Endothelial cell (in vitro differentiated cells): ENCODE results near the gene RPL10A. TPM values are rescaled to one million over a fixed set of nuclear protein-coding genes. Genes with fewer than 3 reads are reported as not detected.

Experiments
- DNase-seq: peaks from one replicate; pipeline ENCODE4 v3.0.0; 2021; ENCODE audit warnings: low spot score
- H3K27ac Mint-ChIP-seq: one replicate; pipeline ENCODE4 v1.8.0; 2021; ENCODE audit warnings: mixed read lengths, inconsistent platforms; ENCODE audit not compliant: unreplicated experiment
- H3K27me3 Mint-ChIP-seq: one replicate; pipeline ENCODE4 v1.8.0; 2021; ENCODE audit warnings: mild to moderate bottlenecking, moderate library complexity, mixed read lengths, inconsistent platforms; ENCODE audit not compliant: unreplicated experiment
- H3K36me3 Mint-ChIP-seq: one replicate; pipeline ENCODE4 v1.8.0; 2021; ENCODE audit warnings: mild to moderate bottlenecking, low read depth, mixed read lengths, inconsistent platforms; ENCODE audit not compliant: unreplicated experiment
- H3K4me1 Mint-ChIP-seq: one replicate; pipeline ENCODE4 v1.8.0; 2021; ENCODE audit warnings: mild to moderate bottlenecking, mixed read lengths, inconsistent platforms; ENCODE audit not compliant: unreplicated experiment
- H3K4me3 Mint-ChIP-seq: one replicate; pipeline ENCODE4 v1.8.0; 2021; ENCODE audit warnings: mild to moderate bottlenecking, mixed read lengths, inconsistent platforms; ENCODE audit not compliant: unreplicated experiment
- H3K9me3 Mint-ChIP-seq: one replicate; pipeline ENCODE4 v1.8.0; 2021; ENCODE audit warnings: mixed read lengths, inconsistent platforms; ENCODE audit not compliant: unreplicated experiment
- long read RNA-seq: library from polyadenylated mRNA; unstranded; transcript quantifications from one replicate; pipeline ENCODE4 v2.0.0, GENCODE V29; 2020; ENCODE audit not compliant: unreplicated experiment
- total RNA-seq: library from RNA; stranded (reverse); fragmentation: NEBNext Ultra II Directional; extraction: Animal tissue kit (Norgen Biotek cat#: 25700); gene quantifications from one replicate; pipeline ENCODE4 v1.2.1, GENCODE V29; 2021; ENCODE audit not compliant: unreplicated experiment
- TF ChIP-seq, protein P1 (sequence below): fragments of 200-600 bp; sonication (generic); IDR thresholded peaks from one replicate; pipeline ENCODE4 v1.5.0; 2021; ENCODE audit warnings: antibody characterized with exemption; ENCODE audit not compliant: unreplicated experiment

RPL10A gene
- 1,320 TPM for total RNA-seq
- long read RNA-seq, transcript RPL10A-203 (5 exons, 1,069 nt) = minor isoform, 17 of 1,494 reads
- long read RNA-seq, transcript RPL10A-201 (6 exons, 716 nt) = major isoform, 1,269 of 1,494 reads
- long read RNA-seq, transcript RPL10A-204 (6 exons, 962 nt) = minor isoform, 7 of 1,494 reads
- long read RNA-seq, transcript RPL10A-202 (5 exons, 1,063 nt) = minor isoform, 121 of 1,494 reads
- long read RNA-seq, partial matches to known transcripts = 39 of 1,494 reads
- long read RNA-seq, other reads (novel, unspliced or antisense) = 41 of 1,494 reads

DNA sequence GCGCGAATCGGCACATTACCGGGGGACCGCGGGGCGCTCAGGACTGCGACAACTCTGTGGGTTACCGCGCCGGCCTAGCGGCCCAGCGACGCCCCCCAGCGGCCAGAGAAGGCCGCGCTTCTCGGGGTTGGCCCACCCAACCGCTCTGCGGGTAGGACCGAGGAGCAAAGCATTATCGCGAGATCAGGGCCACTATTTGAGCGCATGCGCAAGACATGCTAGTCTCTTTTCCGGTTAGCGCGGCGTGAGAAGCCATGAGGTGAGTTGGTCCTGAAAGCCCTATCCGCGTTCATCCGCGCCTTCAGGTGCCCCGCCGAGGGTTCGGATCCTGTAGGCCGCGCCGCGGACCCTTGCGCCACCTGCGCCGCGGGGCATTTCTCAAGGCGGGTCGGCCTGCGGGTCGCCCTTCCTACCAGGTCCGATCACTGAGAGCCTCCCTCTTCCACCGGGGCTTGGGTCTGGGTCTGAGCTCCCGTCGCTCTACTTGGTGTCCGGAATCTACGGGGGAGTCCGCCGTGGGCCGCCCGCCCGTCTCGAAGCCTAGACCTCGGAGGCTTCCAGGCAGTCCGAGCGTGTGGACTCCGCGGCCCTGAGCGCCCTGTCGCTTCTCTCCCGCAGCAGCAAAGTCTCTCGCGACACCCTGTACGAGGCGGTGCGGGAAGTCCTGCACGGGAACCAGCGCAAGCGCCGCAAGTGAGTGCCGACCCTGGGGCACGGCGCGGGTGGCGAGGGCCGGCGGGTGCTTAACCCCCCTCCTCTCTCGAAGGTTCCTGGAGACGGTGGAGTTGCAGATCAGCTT, at the start of gene RPL10A:
TSS of gene RPL10A (plus strand) at position 221 of the 799 bp plus-strand sequence. CDS start at position 255, 34 bp downstream.
- TF ChIP-seq, protein P1, sequence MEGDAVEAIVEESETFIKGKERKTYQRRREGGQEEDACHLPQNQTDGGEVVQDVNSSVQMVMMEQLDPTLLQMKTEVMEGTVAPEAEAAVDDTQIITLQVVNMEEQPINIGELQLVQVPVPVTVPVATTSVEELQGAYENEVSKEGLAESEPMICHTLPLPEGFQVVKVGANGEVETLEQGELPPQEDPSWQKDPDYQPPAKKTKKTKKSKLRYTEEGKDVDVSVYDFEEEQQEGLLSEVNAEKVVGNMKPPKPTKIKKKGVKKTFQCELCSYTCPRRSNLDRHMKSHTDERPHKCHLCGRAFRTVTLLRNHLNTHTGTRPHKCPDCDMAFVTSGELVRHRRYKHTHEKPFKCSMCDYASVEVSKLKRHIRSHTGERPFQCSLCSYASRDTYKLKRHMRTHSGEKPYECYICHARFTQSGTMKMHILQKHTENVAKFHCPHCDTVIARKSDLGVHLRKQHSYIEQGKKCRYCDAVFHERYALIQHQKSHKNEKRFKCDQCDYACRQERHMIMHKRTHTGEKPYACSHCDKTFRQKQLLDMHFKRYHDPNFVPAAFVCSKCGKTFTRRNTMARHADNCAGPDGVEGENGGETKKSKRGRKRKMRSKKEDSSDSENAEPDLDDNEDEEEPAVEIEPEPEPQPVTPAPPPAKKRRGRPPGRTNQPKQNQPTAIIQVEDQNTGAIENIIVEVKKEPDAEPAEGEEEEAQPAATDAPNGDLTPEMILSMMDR = peak; percentile 96
- H3K4me3 Mint-ChIP-seq = peak within 1 kb of the TSS; percentile 97
- peak; percentile 93 for DNase-seq
- no peaks in the 10 kb centered on the region for H3K9me3 Mint-ChIP-seq
- peak within 1 kb of the TSS; percentile 94 for H3K27ac Mint-ChIP-seq
- peaks cover 29% of the 10 kb centered on the region for H3K36me3 Mint-ChIP-seq
- peaks cover 18% of the 10 kb centered on the region for H3K4me1 Mint-ChIP-seq
- peaks cover 4% of the 10 kb centered on the region for H3K27me3 Mint-ChIP-seq

DNA sequence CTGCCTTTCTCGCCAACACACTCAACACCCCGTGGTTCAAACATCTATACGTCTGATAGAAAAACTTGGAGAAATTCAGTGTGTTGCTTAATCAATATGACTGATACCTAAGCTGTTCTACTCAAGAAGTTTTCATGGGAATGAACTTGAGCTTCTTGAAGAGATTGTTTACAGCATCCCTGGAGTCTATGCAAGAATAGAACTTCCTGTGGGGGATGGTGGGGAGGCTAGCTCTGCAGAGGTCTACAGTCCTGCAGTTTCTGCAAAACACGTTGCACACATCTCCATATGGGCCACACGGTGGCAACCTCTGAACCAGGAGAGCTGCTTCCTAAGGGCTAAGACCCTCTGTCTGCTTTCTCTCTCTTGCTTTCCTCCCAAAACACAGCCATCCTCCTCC, 48.8 kb upstream of the RPL10A start:
- Mint-ChIP-seq H3K4me3 (no peak overlapping the region), H3K9me3 (no peaks in the 10 kb centered on the region), H3K27ac (no peak overlapping the region), H3K27me3 (peaks cover 5% of the 10 kb centered on the region), H3K36me3 (peaks cover 11% of the 10 kb centered on the region), H3K4me1 (peaks cover 27% of the 10 kb centered on the region)
- TF ChIP-seq, protein P1 = no peak
- no peak for DNase-seq

DNA sequence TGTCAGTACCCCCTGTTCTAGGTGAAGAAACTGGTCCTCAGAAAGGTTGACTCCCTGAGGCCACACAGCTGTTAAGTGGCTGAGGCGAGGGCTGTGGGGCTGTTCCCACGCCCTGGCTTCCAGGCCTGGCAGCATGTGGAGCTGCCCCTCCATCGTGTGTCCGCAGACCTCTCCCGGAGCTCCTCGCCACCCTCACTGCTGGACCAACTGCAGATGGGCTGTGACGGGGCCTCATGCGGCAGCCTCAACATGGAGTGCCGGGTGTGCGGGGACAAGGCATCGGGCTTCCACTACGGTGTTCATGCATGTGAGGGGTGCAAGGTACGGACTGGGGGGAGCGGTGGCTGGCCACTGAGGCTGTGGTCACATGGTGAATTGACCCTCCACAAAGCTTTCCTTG, 48.2 kb upstream of the RPL10A start:
- no peaks in the 10 kb centered on the region for H3K9me3 Mint-ChIP-seq
- H3K27ac Mint-ChIP-seq = no peak overlapping the region
- peaks cover 27% of the 10 kb centered on the region for H3K4me1 Mint-ChIP-seq
- peaks cover 5% of the 10 kb centered on the region for H3K27me3 Mint-ChIP-seq
- DNase-seq = no peak
- H3K4me3 Mint-ChIP-seq = no peak overlapping the region
- TF ChIP-seq, protein P1 = no peak
- peaks cover 16% of the 10 kb centered on the region for H3K36me3 Mint-ChIP-seq

DNA sequence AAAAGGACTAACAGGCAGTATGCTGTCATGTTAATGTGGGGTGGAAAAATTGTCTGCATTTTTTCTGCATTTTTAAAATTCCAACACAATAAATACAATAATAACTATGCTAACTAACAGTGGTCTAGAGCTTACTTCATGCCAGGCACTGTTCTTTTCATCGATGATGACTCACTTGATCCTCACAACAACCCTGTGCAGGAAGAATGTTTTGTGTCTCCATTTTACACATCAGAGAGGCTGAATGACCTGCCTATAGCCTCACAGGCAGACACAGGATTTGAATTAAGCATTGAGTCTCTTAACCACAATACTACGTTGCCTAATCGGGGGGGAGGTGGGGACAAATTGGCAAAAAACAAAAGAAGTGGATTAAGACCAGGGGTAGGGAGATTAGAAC, 42.9 kb upstream of the RPL10A start:
- H3K9me3 Mint-ChIP-seq = peaks cover 3% of the 10 kb centered on the region

More for the DNA sequence above, 42.9 kb upstream of the RPL10A start:
- Mint-ChIP-seq H3K27ac (peak overlapping the region; percentile 36), H3K4me1 (peaks cover 24% of the 10 kb centered on the region), H3K27me3 (peaks cover 6% of the 10 kb centered on the region), H3K36me3 (peaks cover 35% of the 10 kb centered on the region), H3K4me3 (peak overlapping the region; percentile 42)
- DNase-seq = no peak
- TF ChIP-seq, protein P1 = no peak
